Neural cell (in vitro differentiated cells): ENCODE results near the gene PPM1D. TPM values are rescaled to one million over a fixed set of nuclear protein-coding genes. Genes with fewer than 3 reads are reported as not detected.
"Not testable (repeated sequence)": the region's sequence is repeated elsewhere in the genome, so short reads cannot be mapped to it uniquely, and the experiment has no call there.

Source experiments
- H2AFZ ChIP-seq: fragments of 200-600, 300-800 bp; sonication (generic), shearing (Covaris generic); 2 replicates; pipeline ENCODE4 v1.6.0; 2014; ENCODE audit warnings: low read depth, mild to moderate bottlenecking, antibody characterized with exemption, low read length, moderate library complexity
- H3F3A ChIP-seq: fragments of 200-600 bp; shearing (Covaris generic); 2 replicates; pipeline ENCODE4 v1.6.1; 2016; ENCODE audit warnings: mild to moderate bottlenecking, moderate library complexity, mixed read lengths, antibody characterized with exemption, low read length; ENCODE audit not compliant: insufficient read depth, poor library complexity, severe bottlenecking
- H3K27ac ChIP-seq: fragments of 200-600, 300-800 bp; sonication (generic), shearing (Covaris generic); 2 replicates; pipeline ENCODE4 v1.5.1; 2014; ENCODE audit warnings: mild to moderate bottlenecking, low read length, moderate library complexity
- H3K27me3 ChIP-seq: fragments of 300-800, 200-600 bp; sonication (generic), shearing (Covaris generic); 2 replicates; pipeline ENCODE4 v1.6.0; 2014; ENCODE audit warnings: mild to moderate bottlenecking, low read depth, low read length, moderate library complexity; ENCODE audit not compliant: insufficient read depth
- H3K36me3 ChIP-seq: fragments of 300-800, 200-600 bp; sonication (generic), shearing (Covaris generic); 2 replicates; pipeline ENCODE4 v1.5.1; 2014; ENCODE audit warnings: mild to moderate bottlenecking, antibody characterized with exemption, low read length, moderate library complexity; ENCODE audit not compliant: insufficient read depth
- H3K4me2 ChIP-seq: fragments of 300-800, 200-600 bp; sonication (generic), shearing (Covaris generic); 2 replicates; pipeline ENCODE4 v1.6.0; 2014; ENCODE audit warnings: mild to moderate bottlenecking, low read length
- H3K4me3 ChIP-seq: fragments of 300-800, 200-600 bp; sonication (generic), shearing (Covaris generic); 2 replicates; pipeline ENCODE4 v1.5.1; 2014; ENCODE audit warnings: mild to moderate bottlenecking, low read length, moderate library complexity
- H3K79me2 ChIP-seq: fragments of 200-600 bp; shearing (Covaris generic); replicated peaks from 2 replicates; pipeline ENCODE4 v1.6.0; 2014; ENCODE audit warnings: mild to moderate bottlenecking, low read length, moderate library complexity; ENCODE audit not compliant: insufficient read depth
- H3K9ac ChIP-seq: fragments of 300-800, 200-600 bp; sonication (generic), shearing (Covaris generic); 2 replicates; pipeline ENCODE4 v1.6.1; 2016; ENCODE audit warnings: mild to moderate bottlenecking, low read length, mixed read lengths
- H3K9me2 ChIP-seq: fragments of 200-600 bp; shearing (Covaris generic); 2 replicates; pipeline ENCODE4 v1.6.1; 2016; ENCODE audit warnings: mild to moderate bottlenecking, low read length, mixed read lengths; ENCODE audit not compliant: insufficient read depth
- H3K9me3 ChIP-seq: fragments of 200-600, 300-800 bp; sonication (generic), shearing (Covaris generic); 2 replicates; pipeline ENCODE4 v1.6.1; 2016; ENCODE audit warnings: mild to moderate bottlenecking, mixed run types, low read length, moderate library complexity, mixed read lengths
- H4K20me1 ChIP-seq: fragments of 200-600 bp; shearing (Covaris generic); 2 replicates; pipeline ENCODE4 v1.6.1; 2016; ENCODE audit warnings: mild to moderate bottlenecking, mixed run types; ENCODE audit not compliant: insufficient read depth
- CTCF ChIP-seq: fragments of 450-650 bp; IDR thresholded peaks from 2 replicates; pipeline ENCODE4 v1.5.1; 2014; ENCODE audit warnings: antibody characterized with exemption, mild to moderate bottlenecking, moderate library complexity; ENCODE audit not compliant: poor library complexity, severe bottlenecking
- EP300 ChIP-seq: fragments of 450-650 bp; conservative IDR thresholded peaks from 2 replicates; pipeline ENCODE4 v1.6.1; 2014; ENCODE audit warnings: antibody characterized with exemption, mild to moderate bottlenecking, moderate library complexity; ENCODE audit not compliant: poor library complexity, severe bottlenecking
- EZH2 ChIP-seq: fragments of 200-600, 300-800 bp; shearing (Covaris generic), sonication (generic); IDR thresholded peaks from 2 replicates; pipeline ENCODE4 v1.6.1; 2014; ENCODE audit warnings: antibody characterized with exemption, low read length, borderline replicate concordance, mild to moderate bottlenecking; ENCODE audit not compliant: insufficient read depth, poor library complexity, severe bottlenecking
- MXI1 ChIP-seq: fragments of 450-650 bp; conservative IDR thresholded peaks from 2 replicates; pipeline ENCODE4 v1.6.1; 2014; ENCODE audit warnings: antibody characterized with exemption, mild to moderate bottlenecking; ENCODE audit not compliant: poor library complexity, severe bottlenecking
- POLR2AphosphoS5 ChIP-seq: IDR thresholded peaks from 2 replicates; pipeline ENCODE4 v1.6.1; 2012
- RAD21 ChIP-seq: fragments of 450-650 bp; conservative IDR thresholded peaks from 2 replicates; pipeline ENCODE4 v1.6.1; 2014; ENCODE audit warnings: antibody characterized with exemption, mild to moderate bottlenecking, moderate library complexity
- REST ChIP-seq: IDR thresholded peaks from 2 replicates; pipeline ENCODE4 v1.6.1; 2012; ENCODE audit warnings: borderline replicate concordance
- SMC3 ChIP-seq: fragments of 450-650 bp; conservative IDR thresholded peaks from 2 replicates; pipeline ENCODE4 v1.6.1; 2014; ENCODE audit warnings: antibody characterized with exemption, mild to moderate bottlenecking, moderate library complexity; ENCODE audit not compliant: poor library complexity
- TAF1 ChIP-seq: IDR thresholded peaks from 2 replicates; pipeline ENCODE4 v1.6.1; 2012; ENCODE audit warnings: low read depth
- polyA plus RNA-seq: library from polyadenylated mRNA; depleted of rRNA; stranded (reverse); fragments of >200 nt; gene quantifications from 2 replicates; pipeline ENCODE4 v1.2.3, GENCODE V29; 2014

Gene PPM1D
- polyA plus RNA-seq, 1 donor from 2014 or later: 14.7 TPM

GRCh38 chr17:60592750-60593149 lies 7.2 kb upstream of the PPM1D start:
- Histone ChIP-seq H3K4me3 (no peak overlapping the region), H4K20me1 (no peaks in the 10 kb centered on the region), H3K9me3 (no peaks in the 10 kb centered on the region), H3K9me2 (no peaks in the 10 kb centered on the region), H3F3A (no peaks in the 10 kb centered on the region), H2AFZ (no peak overlapping the region), H3K27me3 (no peaks in the 10 kb centered on the region), H3K9ac (no peak overlapping the region), H3K36me3 (no peaks in the 10 kb centered on the region), H3K79me2 (no peaks in the 10 kb centered on the region), H3K4me2 (no peak overlapping the region), H3K27ac (no peak overlapping the region)
- TF ChIP-seq POLR2AphosphoS5: no peak
- TF ChIP-seq EZH2: no peak
- no peak for TF ChIP-seq RAD21
- TF ChIP-seq EP300: no peak
- no peak for TF ChIP-seq MXI1
- TF ChIP-seq REST: no peak
- no peak for TF ChIP-seq SMC3
- no peak for TF ChIP-seq CTCF
- no peak for TF ChIP-seq TAF1

GRCh38 chr17:60593441-60594036 lies 6.5 kb upstream of the PPM1D start:
- not testable (repeated sequence) for H3F3A ChIP-seq

GRCh38 chr17:60594170-60594569 lies 5.8 kb upstream of the PPM1D start:
- H3K4me3 ChIP-seq, H4K20me1 ChIP-seq, H3K36me3 ChIP-seq, H3K79me2 ChIP-seq, H3K27me3 ChIP-seq, H3K4me2 ChIP-seq, H3F3A ChIP-seq, H3K27ac ChIP-seq, H3K9ac ChIP-seq, H2AFZ ChIP-seq, H3K9me3 ChIP-seq, H3K9me2 ChIP-seq: not testable (repeated sequence)

More at GRCh38 chr17:60593441-60594036, 6.5 kb upstream of the PPM1D start:
- H3K36me3 ChIP-seq, H3K27me3 ChIP-seq, H3K9me3 ChIP-seq, H3K4me3 ChIP-seq, H4K20me1 ChIP-seq, H3K79me2 ChIP-seq, H3K4me2 ChIP-seq, H3K27ac ChIP-seq, H3K9ac ChIP-seq, H3K9me2 ChIP-seq, H2AFZ ChIP-seq: not testable (repeated sequence)
